HFF-Myc (cell line): ENCODE data around the gene PAX5.

Source experiments
- DNase-seq: peaks from one replicate; pipeline ENCODE4 v3.0.0-alpha.2; 2011; ENCODE audit warnings: low read depth; ENCODE audit errors: extremely low read depth
- H3K4me3 ChIP-seq: replicated peaks from 2 replicates; pipeline ENCODE4 v1.5.1; 2011; ENCODE audit warnings: low read depth, mild to moderate bottlenecking, control low read depth, low read length
- CTCF ChIP-seq: IDR thresholded peaks from 2 replicates; pipeline ENCODE4 v1.5.1; 2012; ENCODE audit warnings: mild to moderate bottlenecking, low read depth, low read length, control low read depth; ENCODE audit errors: missing control alignments

The PAX5 gene

DNA sequence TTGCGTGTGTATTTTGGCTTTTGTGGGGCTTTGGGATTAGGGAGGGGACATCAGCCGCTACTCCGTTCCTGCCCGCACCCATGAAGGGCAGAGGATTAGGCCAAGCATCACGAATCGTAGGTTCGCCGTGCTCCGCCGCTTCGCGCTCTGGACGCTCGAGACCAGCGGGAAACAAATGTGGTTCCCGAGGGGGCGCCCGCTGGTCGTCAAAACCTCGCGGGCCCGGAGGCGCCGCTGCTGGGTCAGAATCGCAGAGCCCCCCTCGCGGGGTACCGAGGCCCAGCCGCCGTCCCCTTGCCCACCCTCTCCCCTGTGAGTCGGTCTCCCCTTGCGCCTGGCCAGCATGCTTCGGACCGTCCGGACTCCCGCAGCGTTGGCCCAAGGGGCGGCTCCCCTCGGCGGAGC lies 2.3 kb upstream of the PAX5 start:
- DNase-seq: no peak
- TF ChIP-seq CTCF: no peak
- peak overlapping the region; percentile 41 for H3K4me3 ChIP-seq

GRCh38 chr9:37035648-37036370 lies 1.7 kb upstream of the PAX5 start:
- no peak overlapping the region for H3K4me3 ChIP-seq
- DNase-seq: no peak
- no peak for TF ChIP-seq CTCF

DNA sequence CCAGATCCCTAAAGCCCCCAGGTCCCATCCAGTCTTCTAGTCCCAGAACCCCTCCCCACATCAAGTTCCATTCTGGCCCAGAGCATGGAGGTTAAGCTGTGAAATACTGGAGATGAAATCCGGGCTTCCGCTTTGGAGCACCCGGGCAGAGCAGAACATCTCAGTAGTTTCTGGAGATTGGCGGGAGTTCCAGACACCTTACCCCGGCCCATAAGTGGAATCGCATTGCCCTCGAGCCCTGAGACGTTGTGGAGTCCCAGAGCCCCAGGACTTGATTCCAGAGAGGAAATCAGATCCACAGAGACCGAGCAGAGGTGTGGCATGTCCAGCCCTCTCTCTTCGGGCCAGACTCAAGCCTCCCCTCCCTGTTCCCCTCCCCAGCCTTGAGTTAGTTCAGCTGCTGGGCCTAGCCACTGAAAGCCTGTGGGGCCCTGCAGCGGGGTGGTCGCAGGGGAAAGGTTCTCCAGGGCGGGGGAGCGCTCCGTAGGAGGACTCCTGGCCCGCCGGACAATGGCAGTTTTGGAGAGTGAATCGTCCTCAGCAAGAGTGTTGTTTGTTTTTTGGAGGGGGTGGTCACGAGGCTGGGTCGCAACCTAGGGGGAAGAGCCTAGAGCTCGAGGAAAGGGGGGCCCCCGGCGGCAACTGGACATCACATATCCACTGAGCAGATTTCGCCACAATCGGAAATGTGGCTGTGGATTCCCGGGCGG lies 1.0 kb upstream of the PAX5 start:
- no peak overlapping the region for H3K4me3 ChIP-seq
- no peak for DNase-seq
- TF ChIP-seq CTCF: no peak

GRCh38 chr9:37034305-37034937 lies 353 bp upstream of the PAX5 start:
- peak; percentile 22 for TF ChIP-seq CTCF
- no peak overlapping the region for H3K4me3 ChIP-seq
- no peak for DNase-seq

DNA sequence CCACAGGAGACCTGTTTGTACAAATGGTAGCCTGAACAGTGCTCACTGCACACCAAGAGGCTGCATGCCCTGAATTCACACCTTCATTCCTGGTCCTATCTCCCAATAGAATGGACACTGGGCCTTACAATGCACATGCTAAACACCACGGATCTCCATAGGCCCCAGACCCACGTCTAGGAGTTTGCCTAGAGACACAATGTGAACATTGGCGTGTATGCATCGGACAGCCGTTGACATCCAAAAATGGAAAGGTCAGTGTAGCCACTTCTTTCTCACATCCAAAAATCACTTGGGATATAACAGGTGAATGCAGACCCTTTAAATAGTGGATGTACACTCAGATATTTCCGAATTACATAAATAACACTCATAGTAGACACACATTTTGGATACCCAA lies 927 bp downstream of the PAX5 start:
- no peak for TF ChIP-seq CTCF
- H3K4me3 ChIP-seq: no peak overlapping the region
- no peak for DNase-seq

DNA sequence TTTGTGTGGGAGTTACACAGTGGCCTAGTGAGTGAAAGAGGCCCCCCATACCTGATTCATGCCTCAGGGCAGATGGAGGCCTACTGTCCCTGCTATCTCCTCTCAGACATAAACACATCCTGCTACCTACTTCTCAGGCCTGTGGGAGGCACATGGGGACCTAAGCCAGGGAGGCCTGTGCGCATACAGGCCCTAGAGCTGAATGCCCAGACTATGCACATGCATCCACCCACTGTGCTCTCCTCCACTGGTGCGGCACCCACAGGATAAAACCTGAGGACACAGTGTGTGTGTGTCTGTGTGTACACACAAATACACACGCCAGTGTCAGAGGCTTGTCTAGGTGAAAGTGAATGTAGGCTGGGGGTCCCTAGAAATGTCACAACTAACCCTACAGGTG lies 1.4 kb downstream of the PAX5 start:
- no peak for TF ChIP-seq CTCF
- H3K4me3 ChIP-seq: no peak overlapping the region
- no peak for DNase-seq
